Activated effector memory CD4-positive, alpha-beta T cell treated with anti-CD3 and anti-CD28 coated beads, Interleukin-2, amount 50 U/mL, for 16 hours (primary cell): ENCODE results near the gene PSMB4.
"Not testable (repeated sequence)": the region's sequence is repeated elsewhere in the genome, so short reads cannot be mapped to it uniquely, and the experiment has no call there.

Experiments
- DNase-seq: peaks from one replicate; pipeline ENCODE4 v3.0.0-alpha.2; 2020

Gene PSMB4

GRCh38 chr1:151390221-151391078 is 8.9 kb upstream of the PSMB4 start:
- DNase-seq, result not testable (repeated sequence)

DNA sequence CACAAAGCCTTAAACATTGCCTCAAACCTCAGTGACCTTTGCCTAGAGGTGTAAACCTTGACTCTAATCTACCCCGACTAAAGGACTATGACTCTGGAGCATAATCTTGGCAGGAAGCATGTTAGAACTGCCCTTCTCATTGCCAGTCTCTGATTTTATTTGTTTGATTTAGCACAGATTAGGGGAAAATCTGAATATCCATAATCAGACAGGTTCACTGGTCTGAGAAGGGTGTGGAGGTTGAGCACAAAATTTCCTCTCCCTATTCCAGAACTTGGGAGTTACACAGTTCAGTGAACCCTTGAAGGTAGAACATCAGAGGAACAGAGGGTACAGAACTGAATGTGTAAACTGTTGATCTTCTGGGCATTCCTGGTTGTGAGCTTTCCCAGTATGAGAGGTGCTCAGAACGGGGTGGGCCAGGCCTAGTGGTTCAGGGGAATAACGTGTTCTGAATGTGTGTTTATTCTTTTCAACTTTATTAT is 8.3 kb upstream of the PSMB4 start:
- no peak for DNase-seq

- DNase-seq, result no peak
Observed at GRCh38 chr1:151393583-151393982, 5.8 kb upstream of the PSMB4 start.

- not testable (repeated sequence) for DNase-seq
Observed at GRCh38 chr1:151396265-151396664, 3.1 kb upstream of the PSMB4 start.

GRCh38 chr1:151401125-151401788 is 1.9 kb downstream of the PSMB4 start:
- DNase-seq, result no peak

- no peak for DNase-seq
Observed at GRCh38 chr1:151401860-151402259, 2.5 kb downstream of the PSMB4 start.

DNA sequence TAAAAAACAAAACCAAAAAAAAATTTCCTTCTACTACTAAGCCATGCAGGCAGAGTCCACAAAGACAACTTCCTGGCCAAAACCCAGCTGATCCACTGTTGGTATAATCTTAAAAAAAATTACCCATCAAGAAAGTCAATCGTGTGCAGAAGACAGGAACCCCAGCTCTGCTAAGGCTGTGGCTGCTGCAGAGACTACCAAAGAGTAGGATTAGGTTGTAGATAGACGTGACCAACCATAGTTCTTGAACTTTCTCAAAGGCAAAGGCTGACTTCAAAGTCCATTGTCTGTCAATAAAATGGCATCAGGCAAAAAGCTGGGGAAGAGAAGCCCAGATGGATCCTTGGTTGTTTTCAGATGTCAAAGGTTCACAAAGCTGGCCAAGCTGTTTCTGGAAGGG is 3.4 kb downstream of the PSMB4 start:
- no peak for DNase-seq

- no peak for DNase-seq
Observed at GRCh38 chr1:151403612-151404011, 4.2 kb downstream of the PSMB4 start.

GRCh38 chr1:151405187-151405951 is 6.0 kb downstream of the PSMB4 start:
- no peak for DNase-seq

- no peak for DNase-seq
Observed at GRCh38 chr1:151406176-151406575, 6.8 kb downstream of the PSMB4 start.

GRCh38 chr1:151407304-151407703 is 7.9 kb downstream of the PSMB4 start:
- DNase-seq, result no peak

DNA sequence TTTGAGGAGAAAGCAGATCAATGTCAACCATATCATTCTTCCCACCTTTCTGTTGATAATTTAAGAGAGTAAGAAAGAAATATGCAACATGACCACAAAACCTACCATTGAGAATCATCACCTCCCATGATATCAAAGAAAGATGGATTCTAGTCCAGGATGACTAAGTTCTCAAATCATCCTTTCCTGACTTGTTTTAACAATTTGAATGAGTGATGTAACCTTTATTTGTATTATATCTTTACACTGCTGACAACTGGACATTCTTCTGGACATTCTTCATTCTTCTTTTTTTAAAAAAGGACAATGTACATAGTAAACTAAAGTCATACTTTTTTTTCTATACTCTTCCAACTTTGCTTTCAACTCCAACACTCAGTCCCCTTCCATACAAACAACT is 9.5 kb downstream of the PSMB4 start:
- no peak for DNase-seq

DNA sequence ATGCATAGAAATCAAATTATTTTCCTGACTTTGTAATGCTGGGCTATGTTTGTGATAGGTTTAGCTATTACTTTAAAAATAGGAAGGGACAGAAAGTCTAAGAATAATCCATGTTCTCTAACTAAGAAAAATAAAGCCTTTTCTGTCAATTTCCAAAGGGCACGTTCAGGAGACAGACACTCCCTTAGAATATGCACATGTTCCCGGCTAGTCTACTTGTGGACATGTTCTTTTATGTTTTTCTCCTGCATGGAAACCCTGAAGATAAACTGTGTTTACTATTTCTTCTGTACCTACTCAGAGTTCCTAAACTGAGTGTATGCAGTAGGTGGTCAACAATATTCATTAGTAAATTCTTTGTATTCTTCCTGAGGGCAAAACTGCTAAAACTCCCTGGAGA is 12.5 kb downstream of the PSMB4 start:
- DNase-seq, result no peak

GRCh38 chr1:151416231-151416630 is 16.9 kb downstream of the PSMB4 start:
- DNase-seq, result no peak

- no peak for DNase-seq
Observed at GRCh38 chr1:151418081-151418480, 18.7 kb downstream of the PSMB4 start.

DNA sequence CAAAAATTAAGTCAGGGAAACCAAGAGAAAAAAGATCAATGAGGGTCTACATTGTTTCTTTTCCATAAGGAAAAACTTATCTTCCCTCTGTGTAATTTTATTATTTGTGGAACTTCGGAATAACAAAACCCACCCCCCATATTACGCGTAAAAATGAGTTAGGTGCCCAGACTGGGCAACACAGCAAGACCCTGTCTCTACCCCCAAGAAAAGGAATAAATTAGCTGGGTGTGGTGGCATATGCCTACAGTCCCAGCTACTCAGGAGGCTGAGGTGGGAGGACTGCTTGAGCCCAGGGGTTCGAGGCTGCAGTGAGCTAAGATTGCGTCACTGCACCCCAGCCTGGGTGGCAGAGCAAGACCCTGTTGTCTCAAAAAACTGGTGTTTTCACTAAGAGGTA is 20.4 kb downstream of the PSMB4 start:
- no peak for DNase-seq

GRCh38 chr1:151425103-151425502 is 25.7 kb downstream of the PSMB4 start:
- no peak for DNase-seq

- DNase-seq, result no peak
Observed at GRCh38 chr1:151428068-151428467, 28.7 kb downstream of the PSMB4 start.

GRCh38 chr1:151433827-151434226 is 34.5 kb downstream of the PSMB4 start:
- DNase-seq, result not testable (repeated sequence)

- no peak for DNase-seq
Observed at GRCh38 chr1:151435174-151435573, 35.8 kb downstream of the PSMB4 start.

GRCh38 chr1:151436985-151437384 is 37.6 kb downstream of the PSMB4 start:
- DNase-seq, result no peak

DNA sequence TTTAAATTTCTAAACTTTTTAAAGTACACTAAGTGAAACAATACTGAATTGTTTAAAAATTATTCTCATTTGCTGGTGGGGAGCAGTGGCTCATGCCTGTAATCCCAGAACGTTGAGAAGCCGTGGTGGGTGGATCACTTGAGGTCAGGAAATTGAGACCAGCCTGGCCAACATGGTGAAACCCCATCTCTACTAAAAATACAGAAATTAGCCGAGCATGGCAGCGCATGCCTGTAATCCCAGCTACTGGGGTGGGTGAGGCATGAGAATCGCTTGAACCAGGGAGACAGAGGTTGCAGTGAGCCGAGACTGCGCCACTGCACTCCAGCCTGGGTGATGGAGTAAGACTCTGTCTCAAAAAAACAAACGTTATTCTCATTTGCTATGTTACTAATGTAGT is 38.0 kb downstream of the PSMB4 start:
- not testable (repeated sequence) for DNase-seq
